ENCODE data around the gene OPN1SW.

The OPN1SW gene

DNA sequence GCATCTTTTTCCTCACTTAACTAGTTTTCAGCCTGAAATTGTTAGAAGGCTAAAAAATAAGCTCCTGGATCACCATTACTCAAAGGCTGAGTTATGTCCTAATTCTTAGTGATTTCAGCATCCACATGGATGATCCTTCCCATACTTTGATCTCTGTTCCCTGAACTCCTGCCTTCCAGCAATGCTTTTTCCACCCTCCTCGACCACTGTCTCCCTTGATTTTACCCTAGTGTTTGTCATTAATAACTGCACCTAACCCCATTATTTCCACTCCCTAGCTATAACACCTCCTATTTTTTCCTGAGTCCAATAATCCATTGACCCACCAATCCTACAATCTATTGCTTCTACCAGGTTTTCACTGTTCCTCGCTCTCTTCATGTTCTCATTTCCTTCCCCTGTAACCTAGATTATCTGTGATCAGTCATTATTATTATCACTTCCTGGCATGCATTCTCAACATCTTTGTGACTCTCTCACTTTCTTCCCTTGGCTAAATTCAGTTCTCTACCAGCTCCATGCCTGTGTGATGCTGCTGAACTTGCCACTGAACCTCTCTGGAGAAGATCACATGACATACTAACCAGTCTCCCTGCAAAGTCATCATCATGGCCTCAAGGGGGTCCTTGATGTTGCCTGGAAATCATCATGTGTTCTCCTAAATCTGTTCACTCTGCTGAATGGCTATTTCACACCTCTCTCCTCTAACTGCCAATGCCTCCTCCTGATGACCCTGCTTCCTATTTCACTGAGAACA lies 42.9 kb downstream of the OPN1SW start:
- DNase-seq (ENCODE audit: low read depth in 2 of 2), result no peak

DNA sequence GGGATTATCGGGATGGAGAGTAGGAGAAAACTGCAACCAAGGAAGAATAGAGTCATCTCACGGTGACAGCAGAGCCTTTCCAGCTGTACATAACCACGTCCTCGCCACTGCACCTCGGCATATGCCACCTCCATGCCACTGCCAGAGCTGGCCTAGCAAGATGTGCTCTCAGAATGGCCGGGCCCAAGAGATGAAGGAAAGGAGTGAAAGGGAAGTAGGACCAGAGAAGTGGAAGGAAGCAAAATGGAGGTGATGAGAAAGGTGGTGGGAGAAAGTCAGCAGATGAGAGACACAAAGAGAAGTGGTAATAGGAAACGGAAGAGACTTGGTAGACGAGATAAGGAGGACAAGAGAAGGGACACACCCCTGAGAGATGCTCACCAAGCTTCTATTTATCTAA lies 44.4 kb downstream of the OPN1SW start:
- no peak for DNase-seq (ENCODE audit: low read depth in 2 of 2)

- no peak for DNase-seq (ENCODE audit: low read depth in 2 of 2)
Measured at GRCh38 chr7:128729494-128729893, 46.1 kb downstream of the OPN1SW start.

DNA sequence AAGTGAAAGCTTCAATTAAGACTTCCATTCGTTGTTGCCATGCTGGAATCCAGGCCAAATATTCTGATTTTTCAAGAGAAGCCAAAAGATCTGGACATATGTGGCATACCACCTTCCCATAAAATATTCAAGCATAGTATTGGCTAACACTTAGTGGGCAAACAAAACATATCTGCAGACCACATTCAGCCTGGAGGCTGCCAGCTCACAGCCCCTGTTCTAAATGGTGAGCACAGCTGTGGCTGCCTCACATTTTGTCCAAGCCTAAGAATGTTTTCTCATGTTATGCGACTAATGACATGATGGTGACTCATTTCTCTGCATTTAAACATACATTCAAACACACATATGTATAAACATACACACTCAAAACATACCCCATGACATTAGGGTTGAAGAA lies 47.0 kb downstream of the OPN1SW start:
- no peak for DNase-seq (ENCODE audit: low read depth in 2 of 2)

DNA sequence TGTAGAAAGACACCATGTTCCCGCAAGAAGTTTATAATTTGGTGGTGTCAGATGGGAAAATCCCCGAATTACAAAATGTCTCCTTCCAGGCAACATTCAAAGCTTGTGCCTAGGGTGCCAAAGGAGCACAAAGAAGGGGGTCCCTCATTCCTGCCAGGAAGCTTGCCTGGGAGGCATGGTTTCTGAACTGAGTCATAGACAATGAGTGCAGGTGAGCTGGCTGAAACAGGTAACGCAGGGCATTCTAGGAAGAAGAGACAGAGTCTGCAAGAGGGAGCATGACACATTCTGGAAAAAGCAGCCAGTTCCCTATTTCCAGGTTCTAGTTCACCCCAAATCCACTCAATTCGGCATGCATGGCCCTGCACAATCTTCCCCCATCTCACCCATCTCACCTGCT lies 48.4 kb downstream of the OPN1SW start:
- no peak for DNase-seq (ENCODE audit: low read depth in 2 of 2)

DNA sequence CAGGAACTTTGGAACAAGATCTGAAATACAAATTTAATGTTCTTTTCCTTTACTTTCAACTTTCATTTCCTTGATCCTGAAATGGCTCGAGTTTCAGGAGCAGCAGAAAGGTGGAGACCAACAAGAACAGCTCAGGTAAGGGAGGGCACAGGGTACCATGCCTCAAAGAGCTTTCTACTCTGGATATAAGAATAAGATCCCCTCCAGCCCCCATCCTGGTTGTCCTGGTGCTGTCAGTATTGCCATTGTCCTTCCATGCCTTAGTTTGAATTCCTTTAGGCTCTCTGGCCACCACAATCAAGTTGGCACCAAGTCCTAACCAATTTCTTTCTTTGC lies 48.9 kb downstream of the OPN1SW start:
- DNase-seq (ENCODE audit: low read depth in 2 of 2), result no peak

DNA sequence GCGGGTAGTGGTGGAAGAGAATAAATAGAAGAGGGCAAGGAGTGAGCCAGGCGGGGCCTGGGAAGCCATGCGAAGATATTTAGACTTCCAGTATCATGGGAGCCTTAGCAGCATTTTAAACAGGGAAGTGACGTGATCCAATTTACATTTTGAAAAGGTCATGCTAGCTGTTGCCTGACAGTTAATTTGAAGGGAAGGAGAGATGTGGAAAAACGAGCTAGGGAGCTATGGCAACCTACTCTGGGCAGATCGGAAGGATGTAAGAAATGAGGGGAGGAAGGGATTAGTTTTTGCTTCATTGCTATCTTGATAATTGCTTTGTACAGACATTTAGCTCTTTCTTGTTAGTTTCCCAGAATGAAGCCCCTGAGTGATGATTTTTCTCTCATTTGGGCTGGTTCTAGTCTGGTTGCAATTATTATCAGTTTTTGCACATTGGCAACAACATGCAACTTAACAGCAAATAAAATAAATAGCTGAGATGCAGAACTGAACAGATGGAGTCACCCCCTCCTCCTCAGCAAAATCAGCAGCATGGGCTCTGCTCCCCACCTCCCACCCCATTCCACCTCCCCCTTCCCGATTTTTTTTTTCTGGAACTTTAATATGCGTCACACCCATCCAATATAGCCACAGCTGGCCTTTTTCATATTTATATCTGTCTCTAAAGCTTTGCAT lies 49.4 kb downstream of the OPN1SW start:
- DNase-seq (ENCODE audit: low read depth in 2 of 2), result no peak

- no peak for DNase-seq (ENCODE audit: low read depth in 2 of 2)
Measured at GRCh38 chr7:128725531-128725930, 50.1 kb downstream of the OPN1SW start.

DNA sequence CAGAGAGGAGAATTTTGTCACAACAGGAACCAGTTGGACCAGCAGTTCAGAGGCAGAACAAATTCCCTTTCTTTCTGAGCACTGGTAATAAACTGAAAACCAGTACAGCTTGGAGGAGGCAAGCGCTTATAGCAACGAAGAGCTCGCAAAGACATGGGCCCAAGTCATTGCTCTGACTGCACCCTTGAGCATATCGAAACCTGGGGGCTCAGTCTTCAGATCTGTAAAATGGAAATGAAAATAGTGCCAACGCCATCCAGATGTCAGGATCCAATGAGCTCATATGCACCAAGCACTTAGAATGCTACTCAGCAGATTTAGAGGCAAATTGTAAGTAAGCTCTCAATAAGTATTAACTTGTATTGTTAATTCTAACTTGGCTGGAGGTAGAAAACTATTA lies 50.9 kb downstream of the OPN1SW start:
- no peak for DNase-seq (ENCODE audit: low read depth in 2 of 2)
